Measurements from ENCODE around the gene CD4. TPM values are rescaled to one million over a fixed set of nuclear protein-coding genes. Genes with fewer than 3 reads are reported as not detected.

The CD4 gene
- polyA plus RNA-seq, 1 of the 3 experiments (the other 2 are of a cell fraction), result 0.02 TPM

GRCh38 chr12:6822426-6823135 lies 33.3 kb downstream of the CD4 start (continued):
- TF ChIP-seq CTCF (IDR thresholded peaks at IDR 0.05) (no peak), YY1 (IDR thresholded peaks at IDR 0.05; ENCODE audit: low read depth) (no peak), TEAD4 (IDR thresholded peaks at IDR 0.05; ENCODE audit: borderline replicate concordance, insufficient read depth) (no peak), GATA2 (CRISPR knock-in tag; IDR thresholded peaks at IDR 0.05) (no peak), FOXJ3 (CRISPR knock-in tag; IDR thresholded peaks at IDR 0.05) (no peak)
- TF ChIP-seq, protein P1, sequence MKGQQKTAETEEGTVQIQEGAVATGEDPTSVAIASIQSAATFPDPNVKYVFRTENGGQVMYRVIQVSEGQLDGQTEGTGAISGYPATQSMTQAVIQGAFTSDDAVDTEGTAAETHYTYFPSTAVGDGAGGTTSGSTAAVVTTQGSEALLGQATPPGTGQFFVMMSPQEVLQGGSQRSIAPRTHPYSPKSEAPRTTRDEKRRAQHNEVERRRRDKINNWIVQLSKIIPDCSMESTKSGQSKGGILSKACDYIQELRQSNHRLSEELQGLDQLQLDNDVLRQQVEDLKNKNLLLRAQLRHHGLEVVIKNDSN (IDR thresholded peaks at IDR 0.05; ENCODE audit: borderline replicate concordance, low read depth), result no peak

DNA sequence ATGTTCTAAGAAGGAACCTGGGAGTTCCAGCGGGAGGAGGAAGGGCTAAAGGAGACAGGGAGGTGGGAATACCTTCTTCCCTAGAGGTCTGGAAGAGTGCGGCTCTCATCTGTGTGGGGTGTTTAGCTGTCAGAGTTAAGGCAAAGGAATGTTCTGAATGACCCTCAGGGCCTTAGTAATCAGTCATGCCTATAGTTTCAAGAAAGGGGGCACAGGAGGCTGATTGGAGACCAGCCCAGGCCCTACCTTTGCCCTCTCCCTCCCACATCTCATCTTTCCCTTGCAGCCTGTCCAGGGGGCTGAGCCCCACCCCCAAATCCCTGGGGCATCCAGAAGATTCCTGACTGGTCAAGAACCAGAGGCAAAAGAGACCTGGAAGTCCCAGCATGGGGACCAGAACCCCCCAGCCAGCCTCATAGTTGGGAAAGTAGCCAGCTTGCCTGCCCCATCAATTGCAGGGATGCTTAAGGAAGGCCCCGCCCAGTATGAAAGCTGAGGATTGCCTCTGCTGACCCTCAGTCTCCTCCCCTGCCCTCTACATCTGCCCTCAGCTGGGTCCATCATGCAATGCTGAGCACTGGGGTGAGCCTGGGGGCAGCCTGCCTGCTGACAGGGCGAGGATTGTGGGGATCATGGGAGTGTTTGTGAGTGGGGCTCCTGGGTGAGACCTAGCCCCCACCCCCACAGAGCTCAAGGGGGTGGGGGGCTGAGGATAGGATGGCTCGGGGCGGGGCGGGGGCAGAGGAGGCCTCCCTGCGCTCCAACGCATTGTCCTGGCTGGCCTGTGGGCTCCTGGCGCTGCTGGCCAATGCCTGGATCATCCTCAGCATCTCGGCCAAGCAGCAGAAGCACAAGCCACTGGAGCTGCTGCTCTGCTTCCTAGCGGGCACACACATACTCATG lies 34.1 kb downstream of the CD4 start:
- H3K36me3 ChIP-seq (replicated peaks in 1 of 2; ENCODE audit: control insufficient read depth in 1 of 2, insufficient read depth in 2 of 2, low read length in 1 of 2), result no peaks in the 10 kb centered on the region
- TF ChIP-seq GATA2 (CRISPR knock-in tag; IDR thresholded peaks at IDR 0.05), result no peak
- H3K79me2 ChIP-seq (ENCODE audit: insufficient read depth), result peaks cover 5% of the 10 kb centered on the region; the same call in 1 of the 2 replicates
- no peaks in the 10 kb centered on the region for H3K27me3 ChIP-seq (ENCODE audit: insufficient read depth)
- H3K9me3 ChIP-seq, result no peaks in the 10 kb centered on the region
- H3K4me2 ChIP-seq, result no peak overlapping the region
- no peaks in the 10 kb centered on the region for H4K20me1 ChIP-seq (ENCODE audit: insufficient read depth)
- H3K9me2 ChIP-seq, result no peaks in the 10 kb centered on the region
- ChIA-PET CTCF (interaction anchor here (0.6 to 14.1 kb wide), 11 partner anchors 12 to 210 kb away, joined by 3 to 246 read pairs (median 24); partner anchors contain the start of genes CDCA3, GNB3, MLF2 and PTMS), POLR2A (interaction anchor here (0.6 to 7.0 kb wide), 4 partner anchors 14 to 140 kb away, joined by 3 to 46 read pairs (median 3); partner anchors contain the start of genes MLF2 and SPSB2)
- H3K4me3 ChIP-seq (ENCODE audit: low read depth in 2 of 2, low read length in 1 of 2), result no peak overlapping the region
- H3K27ac ChIP-seq (ENCODE audit: low read depth in 2 of 2, low read length in 1 of 2), result no peak overlapping the region
- peaks cover 8% of the 10 kb centered on the region for H3F3A ChIP-seq (replicated peaks; ENCODE audit: insufficient read depth)
- no peak overlapping the region for H2AFZ ChIP-seq (ENCODE audit: low read depth)
- H3K9ac ChIP-seq, result no peak overlapping the region
- H3K4me1 ChIP-seq (ENCODE audit: control insufficient read depth in 1 of 2, insufficient read depth in 2 of 2, low read depth in 1 of 2, low read length in 1 of 2), result peaks cover 24 to 70% of the 10 kb centered on the region in 2 experiments; a peak in 3 of 4 replicates
- 79% methylated on average over 3 of the region's 12 CpGs for WGBS (ENCODE audit: low lambda C conversion rate)
- no peak for DNase-seq

DNA sequence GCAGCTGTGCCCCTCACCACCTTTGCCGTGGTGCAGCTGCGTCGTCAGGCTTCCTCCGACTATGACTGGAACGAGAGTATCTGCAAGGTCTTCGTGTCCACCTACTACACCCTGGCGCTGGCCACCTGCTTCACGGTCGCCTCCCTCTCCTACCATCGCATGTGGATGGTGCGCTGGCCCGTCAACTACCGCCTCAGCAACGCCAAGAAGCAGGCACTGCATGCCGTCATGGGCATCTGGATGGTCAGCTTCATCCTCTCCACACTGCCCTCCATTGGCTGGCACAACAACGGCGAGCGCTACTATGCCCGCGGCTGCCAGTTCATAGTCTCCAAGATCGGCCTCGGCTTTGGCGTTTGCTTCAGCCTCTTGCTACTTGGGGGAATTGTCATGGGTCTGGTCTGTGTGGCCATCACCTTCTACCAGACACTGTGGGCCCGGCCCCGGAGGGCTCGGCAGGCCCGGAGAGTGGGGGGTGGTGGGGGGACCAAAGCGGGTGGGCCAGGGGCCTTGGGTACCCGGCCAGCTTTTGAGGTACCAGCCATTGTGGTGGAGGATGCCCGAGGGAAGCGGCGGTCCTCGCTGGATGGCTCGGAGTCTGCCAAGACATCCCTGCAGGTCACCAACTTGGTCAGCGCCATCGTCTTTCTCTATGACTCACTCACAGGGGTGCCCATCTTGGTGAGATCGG lies 34.9 kb downstream of the CD4 start:
- H3K9ac ChIP-seq, result no peak overlapping the region
- CTCF ChIA-PET, result interaction anchor here (1.0 to 14.1 kb wide), 21 partner anchors 7 to 154 kb away, joined by 3 to 246 read pairs (median 10); partner anchors contain the start of genes CD4, CDCA3, GNB3 and MLF2
- H3K4me3 ChIP-seq (ENCODE audit: low read depth in 2 of 2, low read length in 1 of 2), result no peak overlapping the region
- H4K20me1 ChIP-seq (ENCODE audit: insufficient read depth), result no peaks in the 10 kb centered on the region
- DNase-seq, result no peak
- no peaks in the 10 kb centered on the region for H3K27me3 ChIP-seq (ENCODE audit: insufficient read depth)
- peaks cover 13% of the 10 kb centered on the region for H3K79me2 ChIP-seq (ENCODE audit: insufficient read depth)
- no peak overlapping the region for H3K4me2 ChIP-seq
- no peak overlapping the region for H2AFZ ChIP-seq (ENCODE audit: low read depth)
- POLR2A ChIA-PET, result interaction anchor here (1.3 to 7.0 kb wide), 2 partner anchors 48 to 71 kb away, joined by 3 to 46 read pairs; partner anchors contain the start of genes MLF2 and SPSB2
- peaks cover 24 to 64% of the 10 kb centered on the region in 2 experiments; a peak in 3 of 4 replicates for H3K4me1 ChIP-seq (ENCODE audit: control insufficient read depth in 1 of 2, insufficient read depth in 2 of 2, low read depth in 1 of 2, low read length in 1 of 2)
- no peak overlapping the region for H3K27ac ChIP-seq (ENCODE audit: low read depth in 2 of 2, low read length in 1 of 2)
- peaks cover 8% of the 10 kb centered on the region for H3F3A ChIP-seq (replicated peaks; ENCODE audit: insufficient read depth)
- 95% methylated on average over 33 of the region's 37 CpGs for whole genome bisulfite sequencing (ENCODE audit: low lambda C conversion rate)
- no peaks in the 10 kb centered on the region for H3K36me3 ChIP-seq (replicated peaks in 1 of 2; ENCODE audit: control insufficient read depth in 1 of 2, insufficient read depth in 2 of 2, low read length in 1 of 2)
- TF ChIP-seq EP300 (IDR thresholded peaks at IDR 0.05; ENCODE audit: borderline replicate concordance in 1 of 2, low read depth in 1 of 2, low read length in 1 of 2) (no peak), YY1 (IDR thresholded peaks at IDR 0.05; ENCODE audit: low read depth) (no peak), RXRA (IDR thresholded peaks at IDR 0.05; ENCODE audit: borderline replicate concordance, low read depth) (no peak), NRF1 (IDR thresholded peaks at IDR 0.05; ENCODE audit: low read depth, low read length) (no peak)
- no peaks in the 10 kb centered on the region for H3K9me2 ChIP-seq
- no peaks in the 10 kb centered on the region for H3K9me3 ChIP-seq
